HG02840 (cell line): ENCODE data around the gene DHRS12.
"Not testable (repeated sequence)": the region's sequence is repeated elsewhere in the genome, so short reads cannot be mapped to it uniquely, and the experiment has no call there.

Experiments used
- ATAC-seq: cut with Tn5 transposase; IDR thresholded peaks from one replicate; pipeline ENCODE4 v1.9.1; 2021; ENCODE audit warnings: mild to moderate bottlenecking, moderate library complexity, moderate number of reproducible peaks; ENCODE audit not compliant: unreplicated experiment, low FRiP score

The DHRS12 gene

DNA sequence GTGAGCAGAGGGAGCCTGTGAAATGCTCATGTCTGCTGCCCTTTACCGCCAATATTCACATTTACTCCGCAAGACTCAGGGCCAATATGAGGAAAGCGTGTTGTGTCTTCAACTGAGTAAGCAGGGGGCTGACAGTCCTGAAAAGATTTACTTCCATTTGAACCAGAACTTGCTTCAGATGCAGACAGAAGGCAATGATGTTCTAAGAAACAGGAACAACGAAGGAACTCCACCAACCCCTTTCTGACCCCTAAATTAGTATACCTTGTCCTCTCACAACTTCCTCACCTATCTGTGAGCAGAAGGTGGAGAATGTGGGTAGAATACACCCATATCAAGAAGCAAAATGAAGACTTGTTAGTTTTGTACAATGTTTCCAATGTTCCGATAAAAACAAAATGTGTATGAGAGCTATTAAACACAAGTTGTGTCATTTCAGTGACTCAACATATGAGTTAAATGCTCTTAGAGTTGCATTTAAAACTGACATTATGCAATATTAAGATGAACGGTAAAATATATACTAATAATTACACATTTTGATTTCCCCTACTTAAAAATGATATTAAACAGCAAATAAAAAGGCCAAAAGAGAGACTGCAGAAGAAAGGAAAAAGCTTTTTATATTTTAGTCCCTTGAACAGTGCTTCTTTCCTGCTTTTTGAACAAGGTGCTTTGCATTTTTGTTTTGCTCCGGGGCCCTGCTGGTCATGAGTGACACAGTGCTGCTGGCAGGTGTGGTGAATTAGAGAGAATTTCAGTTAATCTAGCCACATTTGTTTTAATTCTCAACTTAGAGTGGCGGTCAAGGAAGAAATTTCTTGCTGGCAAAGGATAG, 25.0 kb upstream of the DHRS12 start:
- ATAC-seq: no peak

GRCh38 chr13:51827254-51827653, 23.3 kb upstream of the DHRS12 start:
- ATAC-seq: no peak

DNA sequence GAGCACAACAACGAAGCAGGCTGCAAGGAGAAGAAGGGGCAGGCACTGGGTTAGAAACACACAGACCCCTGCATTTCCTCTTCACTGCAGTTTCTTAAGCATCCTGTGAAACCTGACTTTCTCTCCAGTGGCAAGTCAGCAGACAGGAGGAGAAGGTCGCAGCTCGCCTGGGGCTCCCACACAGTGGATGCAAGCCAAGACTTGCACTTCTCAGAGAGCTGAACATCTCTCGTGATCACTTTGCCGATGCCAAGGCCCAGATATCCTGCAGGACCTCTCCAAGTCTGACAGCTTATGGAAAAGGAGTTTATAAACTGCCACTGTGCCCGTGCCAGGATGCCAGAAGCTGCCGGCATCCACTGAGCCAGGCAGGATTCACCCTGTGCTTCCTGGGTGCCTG, 22.6 kb upstream of the DHRS12 start:
- no peak for ATAC-seq

DNA sequence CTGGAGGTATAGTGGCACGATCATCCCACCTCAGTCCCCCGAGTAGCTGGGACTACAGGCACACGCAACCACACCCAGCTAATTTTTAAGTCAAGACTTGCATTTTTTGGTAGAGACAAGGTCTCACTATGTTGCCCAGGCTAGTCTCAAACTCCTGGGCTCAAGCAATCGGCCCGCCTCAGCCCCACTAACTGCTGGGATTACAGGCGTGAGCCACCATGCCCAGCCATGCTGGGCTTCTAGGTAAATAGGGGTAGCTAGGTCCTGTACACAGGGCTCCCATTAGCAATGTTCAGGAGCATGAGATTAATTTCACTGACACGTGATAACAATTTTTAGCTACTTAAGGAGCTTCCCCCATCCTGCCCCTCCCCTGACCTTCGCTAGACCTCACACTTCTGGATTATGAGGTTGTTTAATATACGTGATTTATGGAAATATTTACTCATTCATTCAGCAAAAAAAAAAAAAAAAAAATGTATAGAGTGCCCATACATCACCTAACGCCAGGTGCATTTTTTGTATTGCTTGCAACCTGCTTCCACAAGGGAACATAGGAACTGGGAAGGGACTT, 21.8 kb upstream of the DHRS12 start:
- ATAC-seq: no peak

- no peak for ATAC-seq
These were observed 21.2 kb upstream of the DHRS12 start for GRCh38 chr13:51825165-51825592.

DNA sequence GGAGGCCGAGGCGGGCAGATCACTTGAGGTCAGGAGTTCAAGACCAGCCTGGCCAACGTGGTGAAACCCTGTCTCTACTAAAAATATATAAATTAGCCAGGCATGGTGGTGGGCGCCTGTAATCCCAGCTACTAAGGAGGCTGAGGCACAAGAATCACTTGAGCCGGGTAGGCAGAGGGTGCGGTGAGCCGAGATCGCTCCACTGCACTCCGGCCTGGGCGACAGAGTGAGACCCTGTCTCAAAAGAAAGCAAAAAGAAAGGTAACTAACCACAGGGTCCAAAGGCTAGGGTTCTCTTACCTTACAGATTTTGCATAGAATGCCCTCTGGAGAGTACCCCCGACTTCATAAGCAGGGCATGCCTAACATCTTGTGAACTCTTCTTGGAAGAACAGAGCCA, 20.7 kb upstream of the DHRS12 start:
- not testable (repeated sequence) for ATAC-seq

- ATAC-seq: no peak
These were observed 19.9 kb upstream of the DHRS12 start for GRCh38 chr13:51823863-51824262.

- no peak for ATAC-seq
These were observed 19.4 kb upstream of the DHRS12 start for GRCh38 chr13:51823359-51823758.

GRCh38 chr13:51822106-51822815, 18.3 kb upstream of the DHRS12 start:
- no peak for ATAC-seq

DNA sequence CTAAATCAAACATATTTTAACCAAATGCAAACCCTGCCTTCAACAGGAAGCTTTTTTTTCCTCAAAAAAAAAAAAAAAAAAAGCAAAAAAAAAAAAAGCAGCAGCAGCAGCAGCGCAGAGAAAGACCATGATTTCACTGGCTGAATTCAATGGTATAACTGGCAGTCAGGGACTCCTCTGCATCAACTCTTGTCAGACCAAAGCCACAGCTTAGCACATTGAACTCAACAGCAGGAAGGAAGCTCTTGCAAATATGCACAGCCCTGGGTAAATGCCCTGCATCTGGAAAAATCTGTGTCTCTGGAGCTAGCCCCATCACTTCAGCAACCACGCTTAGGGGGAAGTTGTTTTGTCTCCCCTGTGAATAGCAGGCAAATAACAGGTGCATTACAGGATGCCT, 17.6 kb upstream of the DHRS12 start:
- ATAC-seq: no peak

GRCh38 chr13:51820016-51820597, 16.1 kb upstream of the DHRS12 start:
- ATAC-seq: no peak

- no peak for ATAC-seq
These were observed 15.6 kb upstream of the DHRS12 start for GRCh38 chr13:51819544-51819943.

DNA sequence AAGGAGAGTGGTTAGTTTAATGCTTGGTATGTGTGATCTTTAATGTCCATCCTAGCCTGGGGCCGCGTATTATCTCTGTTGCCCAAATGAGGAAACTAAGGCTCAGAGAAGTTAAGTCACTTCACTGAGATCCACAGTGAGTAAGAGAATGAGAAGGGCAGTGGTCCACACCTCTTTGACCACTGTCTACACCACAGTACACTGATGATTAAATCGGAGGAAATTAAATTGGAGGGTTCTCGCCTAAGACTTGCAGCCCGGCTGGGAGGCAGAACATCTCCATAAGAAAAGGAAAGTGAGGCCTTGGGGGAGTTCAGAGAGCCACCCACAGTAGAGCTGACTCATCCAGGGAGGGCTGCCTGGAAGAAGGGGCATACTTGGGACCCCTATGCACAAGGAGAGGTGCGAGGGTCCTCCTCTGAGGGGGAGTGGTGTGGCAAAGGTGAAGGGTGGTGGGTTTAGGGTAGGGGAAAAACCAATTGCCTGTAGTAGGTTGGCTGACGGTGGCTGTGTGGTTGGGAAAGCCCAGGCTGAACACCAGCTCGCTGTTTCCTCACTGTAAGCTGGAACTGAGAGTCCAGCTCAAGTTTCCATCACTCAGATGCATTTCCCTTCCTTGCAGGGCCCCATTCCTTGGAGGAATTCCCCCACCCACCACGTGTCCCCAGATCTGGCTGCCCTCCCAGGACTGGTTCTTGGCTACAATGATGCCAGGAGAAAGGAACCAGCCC, 15.0 kb upstream of the DHRS12 start:
- ATAC-seq: no peak

GRCh38 chr13:51818276-51818675, 14.3 kb upstream of the DHRS12 start:
- ATAC-seq: no peak

- ATAC-seq: no peak
These were observed 13.8 kb upstream of the DHRS12 start for GRCh38 chr13:51817717-51818116.

DNA sequence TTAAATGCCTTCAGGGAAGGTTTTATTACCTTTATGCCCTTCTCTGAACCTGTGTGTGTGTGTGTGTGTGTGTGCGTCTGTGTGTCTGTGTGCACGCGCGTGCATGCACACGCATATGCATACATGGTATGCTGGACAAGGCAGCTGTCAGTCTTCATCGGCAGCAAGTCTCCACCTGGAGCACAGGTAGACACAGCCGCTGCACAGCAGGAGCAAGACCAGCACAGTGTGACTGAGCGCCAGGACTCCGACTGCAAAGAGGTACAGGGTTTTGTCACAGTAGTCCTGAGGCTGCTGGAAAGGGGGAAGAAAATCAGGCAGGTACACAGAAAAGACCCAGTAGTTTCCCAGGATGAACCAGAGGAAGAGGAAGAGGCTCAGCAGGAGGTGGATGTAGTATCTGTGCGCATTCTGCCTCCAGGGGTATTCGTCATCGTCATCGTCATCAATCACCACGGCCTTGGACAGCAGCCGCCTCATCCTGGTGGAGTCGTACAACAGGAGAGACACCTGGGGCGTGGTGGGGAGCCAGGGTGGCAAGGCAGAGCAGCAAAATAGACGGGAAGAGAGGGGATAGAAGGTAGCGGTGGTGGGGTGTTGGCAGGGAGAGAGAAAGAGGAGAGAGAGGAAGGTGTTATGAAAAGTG, 12.8 kb upstream of the DHRS12 start:
- ATAC-seq: no peak

DNA sequence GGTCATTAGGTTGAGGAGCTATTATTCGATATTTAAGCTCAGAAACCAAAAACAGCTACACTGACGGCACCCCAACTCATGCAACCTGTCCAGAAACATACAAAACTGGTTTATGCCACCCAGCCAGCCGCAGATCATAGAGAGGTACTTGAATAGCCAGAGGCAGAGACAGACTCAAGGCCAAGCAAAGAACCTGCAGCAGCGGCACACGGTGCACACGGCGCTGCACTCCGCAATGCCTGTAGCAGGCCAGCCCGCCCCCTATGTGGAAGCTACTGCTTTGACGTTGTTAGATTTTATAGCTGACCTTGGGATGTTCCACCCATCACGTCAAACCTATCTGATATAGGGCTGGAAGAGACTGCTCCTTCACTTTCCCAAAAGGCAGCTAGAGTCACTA, 11.9 kb upstream of the DHRS12 start:
- ATAC-seq: no peak

DNA sequence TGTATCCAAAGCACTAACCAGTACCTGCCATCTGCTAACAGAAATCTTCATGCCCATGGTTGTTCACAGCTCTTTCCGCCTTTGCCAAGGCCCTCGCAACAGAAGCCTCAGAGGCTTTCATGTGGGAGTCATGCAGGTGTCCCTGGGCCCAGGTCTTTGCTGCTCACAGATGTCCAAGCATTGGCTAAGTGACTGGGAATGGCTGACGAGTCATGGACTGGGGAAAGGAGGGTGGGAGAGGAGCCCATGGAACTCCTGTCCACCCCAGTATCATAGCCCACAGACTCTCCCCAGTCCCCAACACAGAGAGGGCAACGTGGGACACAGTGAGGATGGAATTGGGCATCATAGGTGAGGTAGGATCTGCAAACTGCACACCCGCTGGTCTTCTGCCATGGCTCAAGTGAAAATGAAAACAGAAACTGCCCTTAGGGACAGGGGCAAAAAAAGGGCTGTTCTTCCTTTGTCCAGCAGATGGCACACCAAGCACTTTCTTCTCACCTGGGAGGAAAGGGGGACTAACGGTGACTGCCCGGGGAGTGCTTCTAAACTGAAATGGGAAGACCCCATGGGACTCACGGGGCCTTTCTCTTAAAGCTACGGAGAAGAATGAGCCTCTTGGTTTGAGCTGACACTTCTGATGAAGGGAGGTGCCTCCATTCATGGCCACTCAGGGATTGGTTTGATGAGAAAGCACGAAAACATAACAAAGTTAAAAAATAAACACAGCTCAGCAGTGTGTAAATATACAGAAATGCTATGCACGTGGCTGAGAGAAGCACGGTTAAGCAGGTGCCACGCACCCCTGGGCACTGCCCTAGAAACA, 11.1 kb upstream of the DHRS12 start:
- peak; percentile 57 for ATAC-seq

- no peak for ATAC-seq
These were observed 10.1 kb upstream of the DHRS12 start for GRCh38 chr13:51814071-51814470.
